HG03354 (cell line): ENCODE measurements around the gene SRPK2.
A peak's percentile ranks its signal among the peaks of the same experiment; 100 is the strongest.
"Not testable (repeated sequence)": the region's sequence is repeated elsewhere in the genome, so short reads cannot be mapped to it uniquely, and the experiment has no call there.

ENCODE experiments used
- ATAC-seq: cut with Tn5 transposase; IDR thresholded peaks from one replicate; pipeline ENCODE4 v1.9.1; 2021; ENCODE audit warnings: mild to moderate bottlenecking; ENCODE audit not compliant: unreplicated experiment, poor library complexity, severe bottlenecking

Gene SRPK2

DNA sequence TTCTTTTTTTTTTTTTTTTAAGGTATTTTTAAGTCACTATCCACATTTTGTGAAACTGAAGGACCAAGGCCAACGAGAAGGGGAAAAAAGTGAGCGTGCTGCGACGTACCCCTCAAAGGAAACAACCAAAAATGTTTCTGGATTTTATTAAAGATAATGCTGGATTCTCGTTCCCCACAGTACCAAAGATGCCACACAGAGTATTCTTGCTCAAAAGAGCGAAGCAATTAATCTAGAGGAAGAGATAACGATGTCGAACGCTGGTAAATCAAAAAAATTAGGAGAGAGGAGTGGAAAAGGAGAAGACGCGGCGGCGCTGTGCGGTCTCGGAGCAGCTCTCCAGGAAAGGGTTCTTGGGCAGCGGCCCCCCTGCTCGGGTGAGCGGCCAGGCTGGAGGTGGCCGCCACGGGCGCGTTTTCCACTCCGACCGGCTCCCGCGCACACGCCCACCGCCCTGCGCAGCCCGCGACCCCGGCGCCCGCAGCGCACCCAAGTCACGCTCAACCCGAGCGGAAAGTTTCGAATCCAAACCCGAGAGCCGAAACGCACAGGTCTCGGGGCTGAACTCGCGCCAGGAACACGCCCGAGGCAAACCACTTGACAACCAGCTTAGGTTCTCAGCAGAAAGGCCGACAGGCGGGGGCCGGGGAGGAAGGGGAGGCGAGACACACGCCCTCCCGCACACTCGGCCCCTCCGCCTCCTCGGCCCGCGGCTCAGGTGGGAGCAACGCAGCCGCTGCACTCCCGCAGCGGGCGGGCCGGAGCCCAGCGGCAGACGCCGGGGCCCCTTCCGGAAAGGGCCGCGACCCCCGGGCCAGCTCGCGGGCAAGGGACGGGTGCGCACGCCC, 989 bp downstream of the SRPK2 start:
- peak; percentile 58 for ATAC-seq

- ATAC-seq, result no peak
Observed at GRCh38 chr7:105377903-105378302, 10.8 kb downstream of the SRPK2 start.

- ATAC-seq, result no peak
Observed at GRCh38 chr7:105376908-105377533, 11.7 kb downstream of the SRPK2 start.

DNA sequence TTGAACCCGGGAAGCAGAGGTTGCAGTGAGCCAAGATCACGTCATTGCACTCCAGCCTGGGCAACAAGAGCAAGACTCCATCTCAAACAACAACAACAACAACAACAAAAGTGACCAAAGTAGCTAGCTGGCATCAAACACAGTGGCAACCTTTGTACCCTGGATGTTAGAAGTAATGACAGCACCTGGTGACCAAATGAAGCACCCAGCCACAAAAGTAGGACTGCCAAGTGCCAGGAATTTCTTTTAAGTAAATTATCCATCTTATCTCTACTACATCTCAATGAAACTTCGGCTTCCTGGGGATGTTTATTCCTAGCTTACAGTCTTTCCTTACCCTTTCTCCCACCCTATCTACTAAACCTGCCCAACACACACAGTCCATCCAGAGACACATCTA, 18.8 kb downstream of the SRPK2 start:
- no peak for ATAC-seq

DNA sequence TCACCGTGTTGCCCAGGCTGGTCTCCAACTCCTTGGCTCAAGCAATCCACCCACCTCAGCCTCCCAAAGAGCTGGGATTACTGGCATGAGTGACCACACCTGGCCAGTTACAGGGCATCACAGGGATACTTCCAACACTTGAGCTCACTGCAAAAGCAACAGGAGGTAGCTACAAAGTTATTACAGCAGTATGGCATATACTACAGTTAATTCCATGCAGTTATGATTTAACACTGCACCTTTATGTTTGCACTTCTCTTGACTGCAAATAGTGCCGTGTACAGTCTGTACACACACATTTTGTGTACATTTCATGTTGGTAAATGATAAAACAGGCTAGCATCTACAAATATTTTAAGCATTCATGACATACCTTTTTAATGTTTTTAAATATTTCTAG, 21.3 kb downstream of the SRPK2 start:
- no peak for ATAC-seq

DNA sequence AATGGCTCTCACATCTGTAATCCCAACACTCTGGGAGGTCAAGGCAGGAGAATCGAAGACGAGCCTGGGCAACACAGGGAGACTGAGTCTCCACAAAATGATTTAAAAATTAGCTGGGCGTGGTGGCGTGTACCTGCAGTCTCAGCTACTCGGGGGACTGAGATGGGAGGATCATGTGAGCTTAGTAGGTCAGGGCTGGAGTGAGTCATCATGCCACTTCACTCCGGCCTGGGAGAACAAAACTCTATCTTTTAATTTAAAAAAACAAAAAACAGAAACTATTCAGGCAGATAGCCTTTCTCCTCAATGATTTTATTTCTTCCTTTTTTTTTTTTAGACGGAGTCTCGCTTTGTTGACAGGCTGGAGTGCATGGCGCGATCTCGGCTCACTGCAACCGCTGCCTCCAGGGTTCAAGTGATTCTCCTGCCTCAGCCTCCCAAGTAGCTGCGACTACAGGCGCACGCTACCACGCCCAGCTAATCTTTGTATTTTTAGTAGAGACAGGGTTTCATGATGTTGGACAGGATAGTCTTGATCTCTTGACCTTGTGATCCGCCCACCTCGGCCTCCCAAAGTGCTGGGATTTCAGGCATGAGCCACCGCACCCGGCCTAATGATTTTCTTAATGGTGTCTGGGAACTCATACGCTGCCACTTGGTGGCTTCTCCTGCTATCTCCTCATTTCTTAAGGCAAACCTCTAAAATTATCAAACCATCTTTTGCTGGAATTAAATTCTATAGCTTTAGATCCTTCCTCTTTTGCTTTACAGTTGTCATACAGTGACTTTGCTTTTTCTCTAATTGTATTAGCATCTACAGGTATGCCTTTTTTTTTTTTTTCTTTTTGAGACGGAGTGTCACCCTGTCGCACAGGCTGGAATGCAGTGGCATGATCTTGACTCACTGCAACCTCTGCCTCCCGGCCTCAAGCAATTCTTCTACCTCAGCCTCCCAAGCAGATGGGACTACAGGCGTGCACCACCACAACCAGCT, 22.9 kb downstream of the SRPK2 start:
- ATAC-seq, result no peak

GRCh38 chr7:105364684-105365083, 24.0 kb downstream of the SRPK2 start:
- ATAC-seq, result no peak

- not testable (repeated sequence) for ATAC-seq
Observed at GRCh38 chr7:105363657-105364056, 25.1 kb downstream of the SRPK2 start.

DNA sequence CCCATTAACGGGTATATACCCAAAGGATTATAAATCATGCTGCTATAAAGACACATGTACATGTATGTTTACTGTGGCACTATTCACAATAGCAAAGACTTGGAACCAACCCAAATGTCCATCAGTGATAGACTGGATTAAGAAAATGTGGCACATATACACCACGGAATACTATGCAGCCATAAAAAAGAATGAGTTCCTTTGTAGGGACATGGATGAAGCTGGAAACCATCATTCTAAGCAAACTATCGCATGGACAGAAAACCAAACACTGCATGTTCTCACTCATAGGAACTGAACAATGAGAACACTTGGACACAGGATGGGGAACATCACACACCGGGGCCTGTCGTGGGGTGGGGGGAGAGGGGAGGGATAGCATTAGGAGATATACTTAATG, 26.0 kb downstream of the SRPK2 start:
- ATAC-seq, result not testable (repeated sequence)

GRCh38 chr7:105361995-105362394, 26.7 kb downstream of the SRPK2 start:
- ATAC-seq, result not testable (repeated sequence)

- ATAC-seq, result not testable (repeated sequence)
Observed at GRCh38 chr7:105360149-105360548, 28.6 kb downstream of the SRPK2 start.

DNA sequence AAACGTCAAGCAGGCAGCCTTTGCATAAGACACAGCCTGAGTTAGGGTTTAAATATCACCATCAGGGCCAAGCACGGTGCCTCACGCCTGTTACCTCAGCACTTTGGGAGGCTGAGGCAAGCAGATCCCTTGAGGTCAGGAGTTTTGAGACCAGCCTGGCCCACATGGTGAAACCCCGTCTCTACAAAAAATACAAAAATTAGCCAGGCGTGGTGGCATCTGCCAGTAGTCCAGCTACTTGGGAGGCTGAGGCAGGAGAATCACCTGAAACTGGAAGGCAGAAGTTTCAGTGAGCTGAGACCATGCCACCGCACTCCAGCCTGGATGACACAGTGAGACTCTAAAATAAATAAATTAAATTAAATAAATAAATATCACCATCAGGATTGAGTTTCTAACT, 33.0 kb downstream of the SRPK2 start:
- no peak for ATAC-seq

- ATAC-seq, result no peak
Observed at GRCh38 chr7:105354383-105354782, 34.3 kb downstream of the SRPK2 start.

DNA sequence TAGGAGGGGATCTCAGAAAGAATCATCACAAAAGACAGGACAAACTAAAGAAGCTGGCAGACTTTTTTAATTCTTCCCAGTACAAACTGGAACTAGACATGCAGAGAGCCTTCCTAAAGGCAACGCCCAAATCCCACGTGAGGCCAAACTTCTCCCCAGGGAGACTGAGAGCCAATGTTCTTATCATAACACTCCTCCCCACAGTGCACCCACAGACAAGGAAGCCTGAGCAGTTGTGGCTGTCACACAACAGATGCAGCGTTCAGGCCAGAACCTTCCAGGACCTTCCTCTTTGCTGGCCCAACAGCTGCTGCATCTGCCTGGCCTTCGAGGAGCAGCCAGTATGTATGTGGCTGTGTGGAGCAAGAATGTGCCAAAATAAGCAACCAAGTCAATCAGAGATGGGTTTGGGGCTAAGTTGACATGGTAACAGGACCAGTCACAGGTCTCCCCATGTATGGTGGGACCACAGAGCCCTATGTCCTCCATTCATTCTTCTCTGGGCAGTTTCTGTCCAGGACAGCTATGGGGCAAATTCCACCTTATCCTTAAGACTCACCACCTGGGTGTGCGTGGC, 34.9 kb downstream of the SRPK2 start:
- no peak for ATAC-seq

- no peak for ATAC-seq
Observed at GRCh38 chr7:105352901-105353668, 35.6 kb downstream of the SRPK2 start.

DNA sequence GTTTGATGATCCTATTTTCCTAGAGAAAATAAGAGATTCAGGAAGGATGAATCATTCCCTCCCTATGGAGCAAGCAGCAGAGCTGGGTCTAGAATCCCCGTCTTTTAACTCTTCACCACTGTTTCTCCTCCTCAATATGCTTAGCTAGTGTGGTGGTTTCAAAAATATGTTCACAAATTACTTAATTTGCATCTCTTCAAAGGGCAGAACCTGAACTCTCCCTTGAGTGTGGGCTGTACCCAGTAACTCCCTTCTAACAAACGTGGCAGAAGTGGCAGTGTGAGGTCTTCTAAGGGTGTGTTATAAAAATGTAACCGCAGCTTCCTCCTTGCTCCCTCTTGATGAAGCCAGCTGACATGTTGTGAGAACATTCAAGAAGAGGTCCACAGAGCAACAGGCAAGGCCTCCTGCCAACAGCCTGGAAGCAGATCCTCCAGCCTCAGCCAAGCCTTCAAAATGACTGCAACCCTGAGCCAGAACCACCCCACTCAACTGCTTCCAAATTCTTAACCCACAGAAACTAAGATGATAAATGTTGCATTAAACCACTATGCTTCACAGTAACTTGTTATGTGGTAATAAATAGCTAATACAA, 36.6 kb downstream of the SRPK2 start:
- peak; percentile 88 for ATAC-seq

GRCh38 chr7:105350906-105351305, 37.8 kb downstream of the SRPK2 start:
- no peak for ATAC-seq

DNA sequence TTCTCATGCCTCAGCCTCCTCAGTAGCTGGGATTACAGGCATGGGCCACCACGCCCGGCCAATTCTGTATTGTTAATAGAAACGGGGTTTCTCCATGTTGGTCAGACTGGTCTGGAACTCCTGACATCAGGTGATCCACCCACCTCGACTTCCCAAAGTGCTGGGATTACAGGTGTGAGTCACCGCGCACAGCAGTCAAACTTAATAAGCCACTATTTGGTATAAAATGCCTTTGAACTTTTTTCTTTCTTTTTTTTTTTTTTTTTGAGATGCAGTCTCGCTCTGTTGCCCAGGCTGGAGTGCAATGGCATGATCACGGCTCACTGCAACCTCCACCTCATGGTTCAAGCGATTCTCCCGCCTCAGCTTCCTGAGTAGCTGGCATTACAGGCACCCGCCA, 40.5 kb downstream of the SRPK2 start:
- ATAC-seq, result not testable (repeated sequence)
